Measurements from ENCODE around the gene TMEM271. TPM values are rescaled to one million over a fixed set of nuclear protein-coding genes. Genes with fewer than 3 reads are reported as not detected.
A peak's percentile ranks its signal among the peaks of the same experiment; 100 is the strongest.

The TMEM271 gene
- total RNA-seq, 1 donor = not detected

DNA sequence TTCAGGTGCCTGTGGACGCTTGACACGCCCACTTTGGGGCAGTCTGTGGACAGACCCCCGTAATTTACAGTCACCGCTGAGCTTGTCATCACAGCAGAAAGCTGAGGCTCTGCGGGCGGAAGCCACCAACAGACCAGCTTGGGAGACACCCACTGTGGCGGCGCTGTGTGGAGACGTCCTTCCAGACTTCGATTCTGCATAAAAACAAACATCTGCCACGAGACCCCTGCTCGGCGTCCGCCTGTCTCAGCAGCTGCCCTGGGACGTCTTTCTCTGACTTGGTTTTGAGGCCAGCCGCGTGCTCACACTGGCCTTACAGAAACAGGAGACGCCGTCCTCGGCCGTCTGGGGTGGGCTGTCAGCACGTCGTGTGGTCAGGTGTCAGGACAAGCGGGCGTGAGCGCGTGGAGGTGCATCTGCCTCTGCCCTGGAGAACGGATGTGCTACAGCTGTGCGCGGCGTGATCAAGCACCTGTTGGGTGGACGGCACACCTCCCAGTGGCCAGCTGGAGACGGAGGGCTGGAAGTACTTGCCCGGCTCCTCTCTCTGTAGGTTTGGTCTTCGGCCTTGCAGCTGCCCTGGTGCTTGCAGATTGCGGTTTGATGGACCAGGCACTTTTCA lies 39.6 kb downstream of the TMEM271 start:
- DNase-seq (ENCODE audit: low read depth in 2 of 3, low spot score in 2 of 3) = no peak

DNA sequence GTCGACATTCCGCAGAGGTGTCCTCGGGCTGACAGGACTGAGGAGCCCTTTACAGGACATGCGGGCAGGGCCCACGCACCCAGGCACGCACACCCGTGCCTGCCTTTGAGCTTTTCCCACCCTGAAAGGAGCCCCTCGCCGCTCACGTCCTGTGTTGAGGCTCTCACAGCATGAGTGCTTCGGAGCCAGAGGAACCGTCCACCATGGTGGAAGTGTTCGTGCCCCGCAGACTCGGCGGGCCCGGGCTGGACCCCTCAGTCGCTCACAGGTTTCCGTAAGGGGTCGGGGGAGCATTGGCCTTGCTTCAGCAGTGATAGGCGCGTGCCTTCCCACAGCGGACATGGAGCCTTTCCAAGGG lies 40.2 kb downstream of the TMEM271 start:
- DNase-seq (ENCODE audit: low read depth in 2 of 3, low spot score in 2 of 3) = no peak

GRCh38 chr4:535181-535923 lies 40.7 kb downstream of the TMEM271 start:
- DNase-seq (ENCODE audit: low read depth in 2 of 3, low spot score in 2 of 3) = no peak

DNA sequence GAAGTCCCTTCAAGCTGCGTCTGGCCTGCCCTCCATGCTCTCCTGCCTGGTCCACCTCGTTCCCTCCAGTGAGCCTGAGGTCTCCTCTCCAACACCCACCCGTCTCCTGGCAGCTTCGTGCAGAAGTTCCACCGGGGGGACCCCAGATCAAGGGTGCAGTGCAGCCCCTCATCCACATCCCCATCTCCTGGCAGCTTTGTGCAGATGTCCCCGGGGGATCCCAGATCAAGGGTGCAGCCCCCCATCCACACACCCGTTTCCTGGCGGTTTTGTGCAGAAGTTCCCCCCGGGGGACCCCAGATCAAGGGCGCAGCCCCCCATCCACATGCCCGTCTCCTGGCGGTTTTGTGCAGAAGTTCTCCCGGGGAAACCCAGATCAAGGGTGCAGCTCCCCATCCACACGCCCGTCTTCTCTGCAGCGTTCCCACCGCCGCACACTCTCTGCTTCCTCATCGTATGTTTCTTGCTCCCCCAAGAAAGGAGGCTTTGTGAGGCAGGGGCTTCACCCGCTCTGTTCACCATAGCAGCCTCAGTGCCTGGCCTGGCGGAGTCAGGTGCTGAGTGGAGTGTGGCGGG lies 41.4 kb downstream of the TMEM271 start:
- DNase-seq (ENCODE audit: low read depth in 2 of 3, low spot score in 2 of 3) = no peak

DNA sequence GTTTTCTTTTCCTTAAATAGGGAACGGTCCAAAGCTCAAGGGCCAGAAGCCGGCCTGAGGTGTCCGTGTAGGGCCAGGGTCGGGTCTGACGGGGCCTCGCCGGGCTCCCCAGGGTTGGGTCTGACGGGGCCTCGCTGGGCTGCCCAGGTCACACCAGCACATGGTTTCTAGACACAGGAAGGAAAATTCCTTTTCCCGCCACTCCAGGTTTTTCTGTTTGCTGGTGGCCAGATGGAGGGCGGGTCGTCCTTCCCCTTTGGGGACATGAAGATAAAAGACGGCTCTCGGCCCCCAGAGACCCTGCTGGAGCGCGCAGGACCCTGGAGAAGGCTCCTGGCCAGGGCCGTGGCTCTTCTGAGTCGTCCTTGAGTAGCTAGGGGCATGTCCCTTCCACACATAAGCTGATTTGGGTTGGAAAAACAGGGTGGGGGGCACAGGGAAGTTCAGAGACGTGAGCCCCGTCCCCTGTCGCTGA lies 42.0 kb downstream of the TMEM271 start:
- DNase-seq (ENCODE audit: low read depth in 2 of 3, low spot score in 2 of 3) = no peak

DNA sequence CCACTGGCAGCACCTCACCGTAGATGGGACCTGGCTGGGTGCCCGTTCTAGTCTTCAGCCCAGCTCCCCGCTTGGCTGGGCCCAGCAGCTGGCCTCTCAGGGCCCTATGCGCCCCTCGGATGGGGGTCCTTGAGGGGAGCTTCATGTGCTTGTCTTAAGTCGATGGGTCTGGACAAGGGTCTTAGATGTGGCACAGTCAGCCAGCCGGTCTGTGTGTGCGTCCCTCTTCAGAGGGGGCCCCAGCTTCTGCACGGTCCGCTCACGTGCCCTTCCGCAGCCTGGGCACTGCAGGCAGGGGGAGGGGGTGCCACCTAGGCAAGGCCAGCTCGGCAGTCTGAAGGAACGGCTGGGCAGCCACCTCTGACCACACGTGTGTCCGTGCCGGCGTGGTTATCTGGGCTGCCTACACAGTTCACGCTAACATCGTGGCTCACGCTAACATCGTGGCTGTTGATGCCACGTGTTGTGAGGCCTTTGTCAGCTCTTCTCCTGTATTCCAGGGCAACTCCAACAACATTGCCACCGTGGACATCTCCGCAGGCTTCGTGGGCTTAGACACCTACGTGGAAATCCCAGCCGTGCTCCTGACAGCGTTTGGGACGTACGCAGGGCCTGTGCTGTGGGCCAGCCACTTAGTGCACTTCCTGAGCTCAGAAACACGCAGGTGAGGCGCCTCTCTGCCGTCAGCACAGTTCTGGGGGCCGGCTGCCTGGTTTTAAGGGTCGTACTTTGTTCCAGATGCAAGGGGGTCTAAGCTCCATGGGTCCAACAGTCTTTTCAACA lies 42.6 kb downstream of the TMEM271 start:
- DNase-seq (ENCODE audit: low read depth in 2 of 3, low spot score in 2 of 3) = no peak

GRCh38 chr4:532588-533317 lies 43.3 kb downstream of the TMEM271 start:
- peak in 1 of 3 donors; percentile 1 for DNase-seq (ENCODE audit: low read depth in 2 of 3, low spot score in 2 of 3)

DNA sequence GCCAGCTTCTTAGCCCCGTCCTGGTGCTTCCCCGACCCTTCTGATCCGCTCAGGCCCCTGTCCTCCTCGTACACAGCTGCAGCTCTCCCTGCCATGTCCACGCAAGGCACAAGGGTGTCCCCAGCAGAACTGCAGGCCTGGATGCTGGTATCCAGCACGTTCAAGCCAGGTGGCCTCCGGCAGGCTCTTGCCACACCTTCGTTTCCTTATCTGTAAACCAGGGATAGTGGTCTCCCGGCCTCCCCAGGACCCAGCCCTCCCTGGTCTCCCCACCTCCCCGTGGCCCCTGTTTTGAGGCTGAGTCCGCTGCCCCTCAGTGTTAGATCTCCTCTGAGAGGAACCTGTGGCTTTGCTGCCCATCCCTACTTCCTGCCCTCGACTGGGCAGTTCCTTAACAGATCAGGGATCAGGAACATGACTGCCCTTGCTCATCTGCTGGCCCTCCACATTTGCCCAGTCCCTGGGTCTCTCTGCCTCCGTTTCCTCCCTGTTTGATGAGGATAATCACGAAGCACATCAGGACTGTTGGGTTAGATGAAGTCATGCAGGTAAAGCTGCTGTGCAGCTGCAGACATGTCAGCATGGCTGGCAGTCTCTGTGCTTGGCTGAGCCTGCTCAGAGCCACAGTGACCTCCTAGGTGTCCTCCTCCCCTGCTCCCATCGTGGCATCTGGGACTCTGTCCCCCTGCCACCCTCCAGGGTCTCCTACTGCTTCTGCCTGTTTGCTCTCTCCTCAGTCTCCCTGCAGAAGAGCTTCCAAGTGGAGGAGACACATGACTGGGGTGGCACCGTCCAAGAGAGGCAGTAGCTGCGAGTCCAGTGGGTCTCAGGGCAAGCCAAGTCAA lies 44.2 kb downstream of the TMEM271 start:
- DNase-seq (ENCODE audit: low read depth in 2 of 3, low spot score in 2 of 3) = no peak

GRCh38 chr4:531076-531475 lies 45.0 kb downstream of the TMEM271 start:
- no peak for DNase-seq (ENCODE audit: low read depth in 2 of 3, low spot score in 2 of 3)

- DNase-seq (ENCODE audit: low read depth in 2 of 3, low spot score in 2 of 3) = no peak
These were observed 45.9 kb downstream of the TMEM271 start for GRCh38 chr4:530017-530781.

DNA sequence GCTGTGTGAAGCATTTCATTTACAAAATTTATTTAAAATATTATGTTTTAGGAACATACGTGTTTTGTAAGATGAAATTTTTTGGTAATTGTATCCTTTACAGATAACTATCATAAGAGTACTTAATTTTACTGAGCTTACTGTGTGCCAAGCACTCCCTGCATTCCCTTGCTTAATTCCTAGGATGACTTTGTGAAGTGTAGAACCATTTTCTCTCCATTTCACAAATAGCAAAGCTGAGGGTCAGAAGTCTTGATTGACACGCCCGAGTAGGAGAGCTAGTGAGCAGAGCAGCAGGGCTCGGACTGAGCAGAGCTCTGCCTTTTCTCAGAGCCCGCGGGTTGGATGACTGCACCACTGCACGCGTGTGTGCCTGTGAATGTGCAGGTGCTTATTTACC lies 46.5 kb downstream of the TMEM271 start:
- DNase-seq (ENCODE audit: low read depth in 2 of 3, low spot score in 2 of 3) = no peak

- no peak for DNase-seq (ENCODE audit: low read depth in 2 of 3, low spot score in 2 of 3)
These were observed 47.3 kb downstream of the TMEM271 start for GRCh38 chr4:528835-529234.

- DNase-seq (ENCODE audit: low read depth in 2 of 3, low spot score in 2 of 3) = no peak
These were observed 47.8 kb downstream of the TMEM271 start for GRCh38 chr4:528296-528695.

GRCh38 chr4:526971-527460 lies 49.1 kb downstream of the TMEM271 start:
- DNase-seq (ENCODE audit: low read depth in 2 of 3, low spot score in 2 of 3) = no peak

- DNase-seq (ENCODE audit: low read depth in 2 of 3, low spot score in 2 of 3) = no peak
These were observed 49.7 kb downstream of the TMEM271 start for GRCh38 chr4:526189-526909.

GRCh38 chr4:525660-526059 lies 50.4 kb downstream of the TMEM271 start:
- no peak for DNase-seq (ENCODE audit: low read depth in 2 of 3, low spot score in 2 of 3)

DNA sequence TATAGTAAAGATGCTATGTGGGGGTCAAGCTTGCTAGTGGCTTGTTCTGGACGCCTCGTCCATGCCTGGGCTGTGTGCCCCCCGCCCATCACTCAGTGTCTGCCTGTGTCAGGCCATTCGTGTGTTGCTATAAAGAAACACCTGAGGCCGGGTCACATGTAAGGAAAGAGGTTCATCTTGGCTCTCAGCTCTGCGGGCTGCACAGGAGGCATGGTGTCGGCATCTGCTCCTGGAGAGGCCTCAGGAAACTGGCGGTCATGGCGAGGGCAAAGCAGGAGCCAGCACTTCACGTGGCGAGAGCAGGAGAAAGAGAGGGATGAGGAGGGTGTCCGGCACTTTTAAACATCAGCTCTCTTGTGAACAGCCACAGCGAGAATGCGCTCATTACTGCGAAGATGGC lies 51.9 kb downstream of the TMEM271 start:
- no peak for DNase-seq (ENCODE audit: low read depth in 2 of 3, low spot score in 2 of 3)
